OCI-LY1 (cell line): ENCODE measurements around the gene KCNMA1.

Experiments
- H2AFZ ChIP-seq: fragments of 200-600 bp; sonication (generic), shearing (Covaris generic); 2 replicates; pipeline ENCODE4 v1.6.0; 2014; ENCODE audit warnings: antibody characterized with exemption, mild to moderate bottlenecking, low read length
- H3F3A ChIP-seq: fragments of 200-600 bp; sonication (generic), shearing (Covaris generic); 2 replicates; pipeline ENCODE4 v1.6.0; 2014; ENCODE audit warnings: mild to moderate bottlenecking, antibody characterized with exemption, low read length, moderate library complexity; ENCODE audit not compliant: insufficient read depth
- H3K27ac ChIP-seq: fragments of 200-600 bp; sonication (generic); 2 replicates; pipeline ENCODE4 v1.5.1; 2014; ENCODE audit warnings: low read length, mixed run types, mild to moderate bottlenecking, low read depth; ENCODE audit not compliant: poor library complexity, severe bottlenecking
- H3K27me3 ChIP-seq: fragments of 200-600 bp; sonication (generic); 2 replicates; pipeline ENCODE4 v1.6.0; 2014; ENCODE audit warnings: antibody characterized with exemption, mild to moderate bottlenecking, low read length, moderate library complexity; ENCODE audit not compliant: insufficient read depth
- H3K36me3 ChIP-seq: fragments of 200-600 bp; sonication (generic); 2 replicates; pipeline ENCODE4 v1.6.1; 2014; ENCODE audit warnings: mild to moderate bottlenecking, antibody characterized with exemption, low read length, moderate library complexity, mixed read lengths; ENCODE audit not compliant: insufficient read depth
- H3K4me1 ChIP-seq: fragments of 200-600 bp; sonication (generic); 2 replicates; pipeline ENCODE4 v1.5.1; 2014; ENCODE audit warnings: mild to moderate bottlenecking, low read length, moderate library complexity; ENCODE audit not compliant: insufficient read depth, severe bottlenecking
- H3K4me2 ChIP-seq: fragments of 200-600 bp; sonication (generic), shearing (Covaris generic); 2 replicates; pipeline ENCODE4 v1.6.1; 2014; ENCODE audit warnings: low read length
- H3K4me3 ChIP-seq: fragments of 200-600 bp; sonication (generic); 2 replicates; pipeline ENCODE4 v1.5.1; 2014; ENCODE audit warnings: low read length, low read depth, mild to moderate bottlenecking, mixed read lengths; ENCODE audit not compliant: poor library complexity, severe bottlenecking
- H3K79me2 ChIP-seq: fragments of 200-600 bp; shearing (Covaris generic); 2 replicates; pipeline ENCODE4 v1.6.1; 2016; ENCODE audit warnings: mixed run types, low read length, mixed read lengths; ENCODE audit not compliant: insufficient read depth
- H3K9ac ChIP-seq: fragments of 200-600 bp; sonication (generic), shearing (Covaris generic); 2 replicates; pipeline ENCODE4 v1.6.1; 2014; ENCODE audit warnings: mild to moderate bottlenecking, low read length, mixed read lengths
- H3K9me2 ChIP-seq: fragments of 200-600 bp; sonication (generic), shearing (Covaris generic); 2 replicates; pipeline ENCODE4 v1.6.1; 2014; ENCODE audit warnings: low read depth, mild to moderate bottlenecking, low read length, mixed read lengths
- H3K9me3 ChIP-seq: fragments of 200-600 bp; shearing (Covaris generic); 2 replicates; pipeline ENCODE4 v1.6.1; 2014; ENCODE audit warnings: low read length, mixed read lengths
- H4K20me1 ChIP-seq: fragments of 200-600 bp; sonication (generic), shearing (Covaris generic); 2 replicates; pipeline ENCODE4 v1.6.0; 2016; ENCODE audit warnings: mild to moderate bottlenecking, low read length; ENCODE audit not compliant: insufficient read depth
- EZH2 ChIP-seq: fragments of 200-600 bp; sonication (generic), shearing (Covaris generic); IDR thresholded peaks from 2 replicates; pipeline ENCODE4 v1.8.0; 2017; ENCODE audit warnings: borderline replicate concordance, mixed run types, mild to moderate bottlenecking, antibody characterized with exemption, low read length, moderate library complexity, mixed read lengths
- TF ChIP-seq, protein P1 (sequence below): fragments of 200-600 bp; sonication (generic), shearing (Covaris generic); IDR thresholded peaks from 2 replicates; pipeline ENCODE4 v1.5.1; 2017; ENCODE audit warnings: mild to moderate bottlenecking, antibody characterized with exemption, low read length, moderate library complexity, mixed read lengths

KCNMA1 gene

DNA sequence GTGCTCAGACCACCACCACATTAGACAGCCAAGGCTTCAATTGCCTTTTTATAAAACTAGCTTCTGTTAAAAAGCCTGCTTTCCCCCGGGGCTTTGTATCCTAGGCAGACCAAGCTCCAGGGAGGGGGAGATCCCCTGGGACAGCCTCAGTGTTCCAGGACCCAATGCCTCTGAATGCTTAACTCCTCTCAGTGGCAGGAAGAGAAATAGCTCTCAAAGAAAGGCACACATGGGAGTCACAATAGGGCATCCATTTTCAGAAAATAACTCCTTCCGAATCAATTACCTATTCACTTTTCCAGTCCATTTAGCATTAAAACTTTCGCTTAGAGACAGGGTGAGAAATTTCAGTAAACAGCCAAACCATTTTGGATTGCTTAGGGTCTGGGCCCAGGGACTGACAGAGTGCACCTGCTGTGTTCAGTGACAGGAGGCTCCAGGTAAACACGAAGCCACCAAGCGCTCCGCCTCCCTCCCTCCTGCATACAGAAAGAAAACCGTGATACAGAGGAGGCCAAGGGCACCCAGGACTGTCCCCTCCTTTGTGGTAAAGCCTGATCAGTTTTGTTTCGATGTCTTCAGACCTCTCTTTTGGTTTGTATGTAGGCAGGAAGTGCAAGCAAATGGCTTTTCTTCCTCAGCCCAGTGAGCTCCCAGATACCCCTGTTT, 599.7 kb downstream of the KCNMA1 start:
- Histone ChIP-seq H3K9me3 (no peaks in the 10 kb centered on the region), H3K9me2 (no peaks in the 10 kb centered on the region), H3K4me1 (no peaks in the 10 kb centered on the region), H3K79me2 (no peaks in the 10 kb centered on the region), H3K36me3 (no peaks in the 10 kb centered on the region), H3K4me2 (no peak overlapping the region), H3F3A (no peaks in the 10 kb centered on the region), H3K4me3 (no peak overlapping the region), H4K20me1 (no peaks in the 10 kb centered on the region), H2AFZ (no peak overlapping the region), H3K9ac (no peak overlapping the region), H3K27me3 (no peaks in the 10 kb centered on the region), H3K27ac (no peak overlapping the region)
- TF ChIP-seq, protein P1, sequence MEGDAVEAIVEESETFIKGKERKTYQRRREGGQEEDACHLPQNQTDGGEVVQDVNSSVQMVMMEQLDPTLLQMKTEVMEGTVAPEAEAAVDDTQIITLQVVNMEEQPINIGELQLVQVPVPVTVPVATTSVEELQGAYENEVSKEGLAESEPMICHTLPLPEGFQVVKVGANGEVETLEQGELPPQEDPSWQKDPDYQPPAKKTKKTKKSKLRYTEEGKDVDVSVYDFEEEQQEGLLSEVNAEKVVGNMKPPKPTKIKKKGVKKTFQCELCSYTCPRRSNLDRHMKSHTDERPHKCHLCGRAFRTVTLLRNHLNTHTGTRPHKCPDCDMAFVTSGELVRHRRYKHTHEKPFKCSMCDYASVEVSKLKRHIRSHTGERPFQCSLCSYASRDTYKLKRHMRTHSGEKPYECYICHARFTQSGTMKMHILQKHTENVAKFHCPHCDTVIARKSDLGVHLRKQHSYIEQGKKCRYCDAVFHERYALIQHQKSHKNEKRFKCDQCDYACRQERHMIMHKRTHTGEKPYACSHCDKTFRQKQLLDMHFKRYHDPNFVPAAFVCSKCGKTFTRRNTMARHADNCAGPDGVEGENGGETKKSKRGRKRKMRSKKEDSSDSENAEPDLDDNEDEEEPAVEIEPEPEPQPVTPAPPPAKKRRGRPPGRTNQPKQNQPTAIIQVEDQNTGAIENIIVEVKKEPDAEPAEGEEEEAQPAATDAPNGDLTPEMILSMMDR: no peak
- TF ChIP-seq EZH2: no peak

GRCh38 chr10:77036993-77037734, 600.4 kb downstream of the KCNMA1 start:
- TF ChIP-seq EZH2: no peak
- TF ChIP-seq, protein P1: peak; percentile 71
- H3K4me2 ChIP-seq: no peak overlapping the region
- H4K20me1 ChIP-seq: no peaks in the 10 kb centered on the region
- no peak overlapping the region for H3K27ac ChIP-seq
- no peaks in the 10 kb centered on the region for H3F3A ChIP-seq
- H3K4me1 ChIP-seq: no peaks in the 10 kb centered on the region
- H3K9me3 ChIP-seq: no peaks in the 10 kb centered on the region
- no peak overlapping the region for H2AFZ ChIP-seq
- H3K36me3 ChIP-seq: no peaks in the 10 kb centered on the region
- H3K4me3 ChIP-seq: no peak overlapping the region
- H3K79me2 ChIP-seq: no peaks in the 10 kb centered on the region
- no peaks in the 10 kb centered on the region for H3K9me2 ChIP-seq
- no peaks in the 10 kb centered on the region for H3K27me3 ChIP-seq
- H3K9ac ChIP-seq: no peak overlapping the region

- Histone ChIP-seq H3K9me2 (no peaks in the 10 kb centered on the region), H3K4me2 (no peak overlapping the region), H3K9me3 (no peaks in the 10 kb centered on the region), H3K27ac (no peak overlapping the region), H3K27me3 (no peaks in the 10 kb centered on the region), H2AFZ (no peak overlapping the region), H3F3A (no peaks in the 10 kb centered on the region), H3K79me2 (no peaks in the 10 kb centered on the region), H3K36me3 (no peaks in the 10 kb centered on the region), H4K20me1 (no peaks in the 10 kb centered on the region), H3K4me1 (no peaks in the 10 kb centered on the region), H3K9ac (no peak overlapping the region), H3K4me3 (no peak overlapping the region)
- TF ChIP-seq, protein P1: no peak
- no peak for TF ChIP-seq EZH2
Measured at GRCh38 chr10:77036276-77036675, 601.3 kb downstream of the KCNMA1 start.
